DND-41 (cell line): Measurements from ENCODE around the gene SEPTIN1.

Experiments used
- EZH2 ChIP-seq: IDR thresholded peaks from 3 replicates; pipeline ENCODE4 v1.6.1; 2012; ENCODE audit warnings: borderline replicate concordance, low read depth, mild to moderate bottlenecking, moderate library complexity, low read length, inconsistent platforms; ENCODE audit not compliant: severe bottlenecking
- TF ChIP-seq, protein P1 (sequence below): IDR thresholded peaks from 2 replicates; pipeline ENCODE4 v1.5.1; 2012; ENCODE audit warnings: borderline replicate concordance, low read length, moderate library complexity, mild to moderate bottlenecking; ENCODE audit not compliant: poor library complexity, severe bottlenecking; ENCODE audit errors: extremely low read depth

- TF ChIP-seq, protein P1, sequence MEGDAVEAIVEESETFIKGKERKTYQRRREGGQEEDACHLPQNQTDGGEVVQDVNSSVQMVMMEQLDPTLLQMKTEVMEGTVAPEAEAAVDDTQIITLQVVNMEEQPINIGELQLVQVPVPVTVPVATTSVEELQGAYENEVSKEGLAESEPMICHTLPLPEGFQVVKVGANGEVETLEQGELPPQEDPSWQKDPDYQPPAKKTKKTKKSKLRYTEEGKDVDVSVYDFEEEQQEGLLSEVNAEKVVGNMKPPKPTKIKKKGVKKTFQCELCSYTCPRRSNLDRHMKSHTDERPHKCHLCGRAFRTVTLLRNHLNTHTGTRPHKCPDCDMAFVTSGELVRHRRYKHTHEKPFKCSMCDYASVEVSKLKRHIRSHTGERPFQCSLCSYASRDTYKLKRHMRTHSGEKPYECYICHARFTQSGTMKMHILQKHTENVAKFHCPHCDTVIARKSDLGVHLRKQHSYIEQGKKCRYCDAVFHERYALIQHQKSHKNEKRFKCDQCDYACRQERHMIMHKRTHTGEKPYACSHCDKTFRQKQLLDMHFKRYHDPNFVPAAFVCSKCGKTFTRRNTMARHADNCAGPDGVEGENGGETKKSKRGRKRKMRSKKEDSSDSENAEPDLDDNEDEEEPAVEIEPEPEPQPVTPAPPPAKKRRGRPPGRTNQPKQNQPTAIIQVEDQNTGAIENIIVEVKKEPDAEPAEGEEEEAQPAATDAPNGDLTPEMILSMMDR, result no peak
- no peak for TF ChIP-seq EZH2
Measured at GRCh38 chr16:30375864-30376263, 6.5 kb downstream of the SEPTIN1 start.
